ENCODE measurements around the gene NBPF12. TPM values are rescaled to one million over a fixed set of nuclear protein-coding genes. Genes with fewer than 3 reads are reported as not detected.
"Not testable (repeated sequence)": the region's sequence is repeated elsewhere in the genome, so short reads cannot be mapped to it uniquely, and the experiment has no call there.

The NBPF12 gene, protein sequence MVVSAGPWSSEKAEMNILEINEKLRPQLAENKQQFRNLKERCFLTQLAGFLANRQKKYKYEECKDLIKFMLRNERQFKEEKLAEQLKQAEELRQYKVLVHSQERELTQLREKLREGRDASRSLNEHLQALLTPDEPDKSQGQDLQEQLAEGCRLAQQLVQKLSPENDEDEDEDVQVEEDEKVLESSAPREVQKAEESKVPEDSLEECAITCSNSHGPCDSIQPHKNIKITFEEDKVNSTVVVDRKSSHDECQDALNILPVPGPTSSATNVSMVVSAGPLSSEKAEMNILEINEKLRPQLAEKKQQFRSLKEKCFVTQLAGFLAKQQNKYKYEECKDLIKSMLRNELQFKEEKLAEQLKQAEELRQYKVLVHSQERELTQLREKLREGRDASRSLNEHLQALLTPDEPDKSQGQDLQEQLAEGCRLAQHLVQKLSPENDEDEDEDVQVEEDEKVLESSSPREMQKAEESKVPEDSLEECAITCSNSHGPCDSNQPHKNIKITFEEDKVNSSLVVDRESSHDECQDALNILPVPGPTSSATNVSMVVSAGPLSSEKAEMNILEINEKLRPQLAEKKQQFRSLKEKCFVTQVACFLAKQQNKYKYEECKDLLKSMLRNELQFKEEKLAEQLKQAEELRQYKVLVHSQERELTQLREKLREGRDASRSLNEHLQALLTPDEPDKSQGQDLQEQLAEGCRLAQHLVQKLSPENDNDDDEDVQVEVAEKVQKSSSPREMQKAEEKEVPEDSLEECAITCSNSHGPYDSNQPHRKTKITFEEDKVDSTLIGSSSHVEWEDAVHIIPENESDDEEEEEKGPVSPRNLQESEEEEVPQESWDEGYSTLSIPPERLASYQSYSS (N-terminal part only)
- total RNA-seq, result 10 to 100 TPM; 22.9 to 25.1 TPM

DNA sequence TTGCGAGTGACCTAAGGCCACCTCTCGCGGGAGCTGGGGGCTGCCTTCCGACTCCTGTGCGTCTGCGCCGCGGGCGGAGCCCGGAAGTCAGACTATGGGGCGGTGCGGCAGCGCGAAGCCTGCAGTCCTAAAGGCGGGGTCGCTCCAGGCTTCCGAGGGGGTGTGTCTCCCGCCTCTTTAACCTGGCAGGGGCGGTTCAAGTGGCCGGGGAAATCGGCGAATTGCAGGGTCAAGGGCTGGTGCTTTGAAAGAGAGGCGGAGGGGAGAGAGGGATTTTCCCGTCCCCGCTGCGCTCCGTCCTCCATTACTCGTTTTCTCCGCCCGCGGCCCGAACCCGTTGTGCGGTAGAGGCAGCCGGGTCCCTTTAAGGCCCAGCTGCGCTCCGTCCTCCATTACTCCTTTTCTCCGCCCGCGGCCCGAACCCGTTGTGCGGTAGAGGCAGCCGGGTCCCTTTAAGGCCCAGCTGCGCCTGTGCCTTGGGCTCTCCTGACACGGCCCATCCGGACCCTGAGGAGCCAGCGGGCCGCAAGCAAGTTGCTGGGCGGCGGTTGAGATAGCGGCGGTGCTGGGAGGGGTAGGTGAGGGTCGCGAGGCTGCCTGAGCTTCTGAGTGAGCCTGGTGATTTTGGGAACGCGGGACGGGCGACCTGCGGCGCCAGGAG is at the start of gene NBPF12:
Gene NBPF12, plus strand, starts transcription at position 83 of the 661 bp plus-strand sequence. CDS start 21,820 bp downstream, outside the sequence.
- POLR2A ChIA-PET, result interaction anchor here (0.6 kb wide), 1 partner anchor 1366 kb away, joined by 3 read pairs; no protein-coding TSS in a partner anchor
- DNase-seq (peak; percentile 88), ATAC-seq (ENCODE audit: low read depth) (peak; percentile 95)
- Mint-ChIP-seq H3K4me1 (peaks cover 15% of the 10 kb centered on the region), H3K4me3 (peak within 1 kb of the TSS; percentile 84), H3K27ac (peak within 1 kb of the TSS; percentile 92)
- not testable (repeated sequence) for H3K36me3 Mint-ChIP-seq, H3K27me3 Mint-ChIP-seq, H3K9me3 Mint-ChIP-seq

DNA sequence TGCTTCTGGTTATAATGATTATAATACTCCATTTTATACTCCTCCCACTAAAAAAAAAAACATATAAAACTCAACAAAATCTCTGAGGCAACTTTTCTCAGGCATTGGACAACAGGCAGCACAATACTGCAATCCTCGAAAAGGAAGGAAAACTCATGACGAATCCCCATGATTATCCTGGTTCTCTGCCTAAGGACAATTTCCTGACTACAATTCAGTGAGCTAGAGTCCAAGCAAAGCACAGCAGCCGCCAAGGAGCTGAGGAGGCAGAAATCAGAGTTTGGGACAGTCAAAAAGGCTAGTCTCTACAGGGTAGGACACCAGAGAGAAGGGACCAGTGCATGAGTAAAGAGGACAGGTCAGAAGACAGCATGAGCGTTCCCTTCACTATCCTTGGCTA is 46.8 kb upstream of the NBPF12 start:
- H3K4me3 Mint-ChIP-seq; ATAC-seq (ENCODE audit: low read depth); DNase-seq: not testable (repeated sequence)

DNA sequence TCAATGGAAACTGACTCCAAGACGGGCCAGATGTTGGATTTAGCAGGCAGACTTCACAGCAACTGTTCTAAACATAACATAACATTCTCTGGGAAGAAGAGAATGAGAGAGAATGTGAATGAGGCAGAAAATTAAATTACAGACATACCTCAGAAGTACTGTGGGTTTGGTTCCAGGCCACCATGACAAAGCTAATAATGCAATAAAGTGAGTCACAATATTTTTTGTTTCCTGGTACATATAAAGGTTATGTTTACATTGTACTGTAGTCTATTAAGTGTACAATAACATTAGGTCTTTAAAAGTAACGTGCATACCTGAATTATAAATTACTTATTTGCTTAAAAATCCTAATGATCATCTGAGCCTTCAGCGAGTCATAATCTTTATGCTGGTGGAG is 45.8 kb upstream of the NBPF12 start:
- DNase-seq; POLR2A ChIA-PET; H3K9me3 Mint-ChIP-seq; ATAC-seq (ENCODE audit: low read depth); H3K36me3 Mint-ChIP-seq; H3K4me3 Mint-ChIP-seq; H3K27me3 Mint-ChIP-seq; H3K4me1 Mint-ChIP-seq; H3K27ac Mint-ChIP-seq: not testable (repeated sequence)

More for the DNA sequence above, 46.8 kb upstream of the NBPF12 start:
- H3K36me3 Mint-ChIP-seq, POLR2A ChIA-PET, H3K27me3 Mint-ChIP-seq, H3K27ac Mint-ChIP-seq, H3K4me1 Mint-ChIP-seq, H3K9me3 Mint-ChIP-seq: not testable (repeated sequence)

DNA sequence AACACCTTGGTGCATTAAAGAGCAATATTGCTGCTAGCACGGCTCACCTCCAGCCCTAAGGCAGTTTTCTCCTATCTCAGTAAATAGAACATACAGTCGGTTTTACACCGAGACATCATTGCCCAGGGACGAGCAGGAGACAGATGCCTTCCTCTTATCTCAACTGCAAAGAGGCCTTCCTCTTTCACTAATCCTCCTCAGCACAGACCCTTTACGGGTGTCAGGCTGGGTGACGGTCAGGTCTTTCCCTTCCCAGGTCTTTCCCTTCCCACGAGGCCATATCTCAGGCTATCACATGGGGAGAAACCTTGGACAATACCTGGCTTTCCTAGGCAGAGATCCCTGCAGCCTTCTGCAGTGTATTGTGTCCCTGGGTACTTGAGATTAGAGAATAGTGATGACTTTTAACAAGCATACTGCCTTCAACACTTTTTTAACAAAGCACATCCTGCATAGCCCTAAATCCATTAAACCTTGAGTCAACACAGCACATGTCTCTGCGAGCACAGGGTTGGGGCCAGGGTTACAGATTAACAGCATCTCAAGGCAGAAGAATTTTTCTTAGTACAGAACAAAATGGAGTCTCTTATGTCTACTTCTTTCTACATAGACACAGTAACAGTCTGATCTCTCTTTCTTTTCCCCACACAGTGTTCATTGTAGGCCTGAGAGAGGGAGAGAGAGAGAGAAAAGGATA is 30.4 kb upstream of the NBPF12 start:
- H3K9me3 Mint-ChIP-seq; DNase-seq; H3K27ac Mint-ChIP-seq; H3K4me1 Mint-ChIP-seq; H3K4me3 Mint-ChIP-seq; H3K36me3 Mint-ChIP-seq; ATAC-seq (ENCODE audit: low read depth); POLR2A ChIA-PET; H3K27me3 Mint-ChIP-seq: not testable (repeated sequence)

DNA sequence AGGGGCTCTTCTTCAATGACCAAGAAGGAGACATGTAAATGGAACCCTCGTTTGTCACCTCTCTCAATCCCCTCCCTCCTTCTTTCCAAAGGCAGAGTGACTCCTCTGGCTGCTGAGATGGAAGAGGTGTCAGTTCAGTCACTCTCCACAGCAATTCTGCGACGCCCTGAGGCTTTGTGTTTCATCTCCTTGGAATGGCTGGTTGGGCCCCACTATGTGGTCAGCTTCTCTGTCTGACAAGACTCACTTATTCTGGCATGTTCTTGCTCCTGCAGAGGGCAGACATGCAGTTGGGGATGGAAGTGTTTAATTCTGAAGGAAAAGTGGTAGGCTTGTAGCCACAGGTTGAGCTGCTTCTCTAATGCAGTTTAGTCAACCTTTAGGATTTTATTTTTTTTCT is 25.1 kb upstream of the NBPF12 start:
- H3K4me1 Mint-ChIP-seq; H3K9me3 Mint-ChIP-seq; H3K27me3 Mint-ChIP-seq; DNase-seq; ATAC-seq (ENCODE audit: low read depth); H3K36me3 Mint-ChIP-seq; POLR2A ChIA-PET; H3K27ac Mint-ChIP-seq; H3K4me3 Mint-ChIP-seq: not testable (repeated sequence)

DNA sequence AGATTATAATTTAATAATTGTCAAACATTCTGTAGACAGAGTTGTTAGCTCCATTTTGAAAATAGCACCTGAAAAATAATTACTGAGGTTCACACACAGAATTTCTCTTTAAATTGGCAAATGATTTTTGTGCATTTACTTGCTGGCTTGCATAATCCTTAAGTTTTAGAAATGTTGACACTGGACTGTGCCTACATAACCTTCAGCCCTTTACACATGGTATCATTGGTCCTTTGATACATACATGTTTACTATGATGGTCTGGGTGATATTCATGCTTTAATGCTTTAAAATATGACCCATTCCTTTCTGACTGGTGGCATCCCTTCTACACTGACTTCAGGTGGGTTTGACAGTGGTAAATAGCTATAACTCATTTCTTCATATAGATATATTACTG is 17.3 kb upstream of the NBPF12 start:
- H3K36me3 Mint-ChIP-seq; H3K27me3 Mint-ChIP-seq; H3K9me3 Mint-ChIP-seq; ATAC-seq (ENCODE audit: low read depth); H3K27ac Mint-ChIP-seq; H3K4me1 Mint-ChIP-seq; H3K4me3 Mint-ChIP-seq; POLR2A ChIA-PET; DNase-seq: not testable (repeated sequence)

DNA sequence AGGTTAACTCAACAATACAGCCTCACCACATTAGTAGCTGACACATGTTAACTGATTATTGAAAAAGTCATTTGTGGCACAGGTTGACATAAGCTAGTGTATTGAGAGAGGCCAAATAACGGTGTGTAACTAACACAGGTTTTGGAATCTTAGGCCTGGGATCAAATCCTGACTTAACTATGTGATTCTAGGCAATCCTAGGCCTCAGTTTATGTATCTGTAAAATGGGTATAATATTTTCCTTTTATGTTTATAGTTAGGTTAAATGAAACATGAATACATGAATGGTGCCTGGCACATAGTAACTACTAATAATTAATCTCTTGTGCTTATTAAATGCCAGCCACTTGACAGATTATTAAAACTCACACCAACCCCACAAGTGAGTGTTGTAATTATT is 15.5 kb upstream of the NBPF12 start:
- H3K27ac Mint-ChIP-seq; POLR2A ChIA-PET; H3K4me1 Mint-ChIP-seq; ATAC-seq (ENCODE audit: low read depth); H3K36me3 Mint-ChIP-seq; H3K4me3 Mint-ChIP-seq; H3K9me3 Mint-ChIP-seq; H3K27me3 Mint-ChIP-seq; DNase-seq: not testable (repeated sequence)

DNA sequence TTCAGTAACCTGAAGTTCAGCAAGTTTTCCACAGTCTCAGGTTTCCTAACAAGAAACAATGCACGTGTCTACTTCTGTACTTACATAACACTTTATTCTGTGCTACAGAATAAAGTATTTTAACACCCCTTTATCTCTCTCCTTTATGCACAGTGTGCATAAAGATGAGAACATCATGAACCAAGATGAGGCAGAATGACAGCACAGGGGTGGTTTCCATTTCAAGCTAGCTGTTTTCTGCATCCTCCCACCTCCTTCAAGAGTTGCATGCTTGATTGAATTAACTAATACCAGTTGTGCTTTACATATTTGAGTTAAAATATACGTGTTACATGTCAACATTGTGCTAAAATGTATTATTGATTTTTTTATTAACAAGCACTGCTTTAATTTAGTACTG is 14.0 kb upstream of the NBPF12 start:
- ATAC-seq (ENCODE audit: low read depth); H3K9me3 Mint-ChIP-seq; H3K4me3 Mint-ChIP-seq; H3K36me3 Mint-ChIP-seq; H3K27me3 Mint-ChIP-seq; POLR2A ChIA-PET; H3K27ac Mint-ChIP-seq; H3K4me1 Mint-ChIP-seq; DNase-seq: not testable (repeated sequence)

DNA sequence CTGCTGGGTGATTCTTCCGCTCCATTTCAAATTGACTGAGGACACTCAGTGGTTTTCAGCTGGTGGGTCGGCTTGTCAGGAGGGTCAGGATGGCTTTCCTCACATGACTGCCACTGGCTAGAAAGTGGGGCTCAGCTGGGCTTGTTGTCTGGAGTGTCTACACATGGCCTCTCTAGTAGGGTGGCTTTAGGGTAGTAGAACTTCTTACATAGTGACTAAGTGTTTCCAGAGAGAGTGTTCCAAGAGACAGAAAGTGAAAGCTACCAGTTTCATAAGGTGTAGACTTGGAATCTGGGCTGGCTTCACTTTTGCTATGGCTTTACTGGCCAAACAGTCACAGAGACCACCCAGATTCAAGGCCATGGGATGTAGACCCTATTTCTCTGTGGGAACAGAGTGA is 11.7 kb upstream of the NBPF12 start:
- ATAC-seq (ENCODE audit: low read depth); H3K4me3 Mint-ChIP-seq; H3K4me1 Mint-ChIP-seq; H3K9me3 Mint-ChIP-seq; H3K36me3 Mint-ChIP-seq; H3K27ac Mint-ChIP-seq; POLR2A ChIA-PET; H3K27me3 Mint-ChIP-seq; DNase-seq: not testable (repeated sequence)

DNA sequence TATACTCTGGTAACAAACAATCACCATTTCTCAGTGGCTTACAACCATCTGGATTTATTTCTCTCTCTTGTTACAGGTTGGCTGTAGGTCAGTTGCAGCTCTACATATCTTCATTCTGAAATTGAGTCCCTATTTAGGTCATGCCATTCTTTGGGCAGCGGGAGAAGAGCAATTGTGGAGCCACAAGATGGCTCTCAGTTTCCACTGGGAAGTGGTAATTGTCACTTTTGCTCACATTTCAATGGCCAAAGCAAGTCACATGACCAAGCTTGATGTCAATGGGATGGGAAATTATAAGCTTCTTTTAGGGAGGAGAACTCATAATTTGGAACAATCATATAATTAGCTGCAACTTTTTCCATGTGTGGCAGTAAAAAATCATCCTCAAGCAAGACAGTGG is 7.9 kb upstream of the NBPF12 start:
- H3K36me3 Mint-ChIP-seq; H3K4me1 Mint-ChIP-seq; DNase-seq; H3K9me3 Mint-ChIP-seq; ATAC-seq (ENCODE audit: low read depth); H3K4me3 Mint-ChIP-seq; H3K27ac Mint-ChIP-seq; POLR2A ChIA-PET: not testable (repeated sequence)
- peaks cover 11% of the 10 kb centered on the region for H3K27me3 Mint-ChIP-seq

DNA sequence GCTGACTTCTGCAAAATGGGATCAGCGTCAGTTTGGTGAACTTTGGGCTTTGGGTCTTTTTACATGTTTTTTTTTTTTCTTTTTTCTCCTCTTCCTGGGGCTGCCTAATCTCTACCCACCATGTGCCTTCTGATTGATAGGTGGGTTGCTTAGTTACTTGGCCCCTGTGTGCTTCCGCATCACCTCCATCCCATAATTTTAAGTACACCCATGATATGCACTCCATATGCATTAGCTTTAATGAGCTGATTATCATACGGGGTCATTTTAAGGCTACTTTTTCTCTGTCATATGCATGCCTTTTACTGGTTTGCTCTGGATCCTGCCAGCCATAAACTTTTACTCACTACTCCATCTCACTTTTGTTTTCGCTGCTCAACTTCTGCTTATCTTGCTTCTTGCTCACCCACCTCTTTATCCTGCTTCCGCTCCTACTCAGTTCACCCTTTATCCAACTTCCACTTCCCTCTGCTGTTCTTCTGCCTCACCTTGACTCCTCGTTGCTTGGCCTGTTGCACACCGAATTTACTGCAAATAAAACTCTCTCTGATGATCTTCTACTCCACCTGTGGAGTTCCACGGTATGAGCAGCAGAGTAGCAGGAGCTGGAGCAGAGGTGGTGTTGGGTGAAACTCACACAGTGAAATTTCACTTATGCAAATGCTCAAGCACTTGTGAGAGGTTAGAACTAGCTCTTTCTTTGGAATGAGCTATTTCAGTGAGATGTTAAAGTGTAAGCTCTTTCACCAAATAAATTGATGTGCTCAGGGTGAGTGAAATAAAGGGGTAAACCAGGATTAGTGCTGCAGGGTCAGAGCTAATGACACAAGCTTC is 3.5 kb upstream of the NBPF12 start:
- peaks cover 11% of the 10 kb centered on the region for H3K4me1 Mint-ChIP-seq
- H3K36me3 Mint-ChIP-seq; POLR2A ChIA-PET; H3K9me3 Mint-ChIP-seq; ATAC-seq (ENCODE audit: low read depth); DNase-seq; H3K27me3 Mint-ChIP-seq; H3K27ac Mint-ChIP-seq: not testable (repeated sequence)
- peak overlapping the region; percentile 59 for H3K4me3 Mint-ChIP-seq

DNA sequence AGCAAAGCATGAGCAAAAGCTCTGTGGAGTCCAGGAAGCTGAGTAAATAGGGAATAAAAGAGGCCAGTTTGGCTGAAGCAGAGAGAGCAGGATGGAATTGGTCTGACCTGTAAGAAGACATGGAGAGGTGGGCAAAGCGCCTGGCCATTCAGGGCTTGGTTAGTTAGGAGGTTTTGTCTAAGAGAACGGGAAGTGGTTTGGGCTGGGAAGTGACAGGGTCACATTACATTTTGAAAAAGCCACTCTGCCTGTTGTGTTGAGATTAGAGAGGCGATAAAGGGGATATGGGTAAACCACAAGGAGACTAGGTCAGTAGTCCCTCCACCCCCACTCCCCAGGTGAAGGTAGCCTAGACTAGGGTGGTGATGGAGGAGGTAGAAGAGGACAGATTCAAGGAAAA is 662 bp upstream of the NBPF12 start:
- H3K4me1 Mint-ChIP-seq, result peaks cover 15% of the 10 kb centered on the region
- H3K27ac Mint-ChIP-seq, result peak overlapping the region; percentile 70
- not testable (repeated sequence) for DNase-seq

More for the DNA sequence above, 662 bp upstream of the NBPF12 start:
- H3K9me3 Mint-ChIP-seq; POLR2A ChIA-PET; H3K27me3 Mint-ChIP-seq; ATAC-seq (ENCODE audit: low read depth); H3K36me3 Mint-ChIP-seq: not testable (repeated sequence)
- H3K4me3 Mint-ChIP-seq, result peak overlapping the region; percentile 64
